NCI-H748 treated with DMSO at 0.1 percent for 48 hours (cell line): Measurements from ENCODE around the gene CNRIP1.
"Not testable (repeated sequence)": the region's sequence is repeated elsewhere in the genome, so short reads cannot be mapped to it uniquely, and the experiment has no call there.

Source experiments
- DNase-seq: peaks from one replicate; lab custom pipeline; 2025; lab: John Stamatoyannopoulos, UW

Gene CNRIP1

DNA sequence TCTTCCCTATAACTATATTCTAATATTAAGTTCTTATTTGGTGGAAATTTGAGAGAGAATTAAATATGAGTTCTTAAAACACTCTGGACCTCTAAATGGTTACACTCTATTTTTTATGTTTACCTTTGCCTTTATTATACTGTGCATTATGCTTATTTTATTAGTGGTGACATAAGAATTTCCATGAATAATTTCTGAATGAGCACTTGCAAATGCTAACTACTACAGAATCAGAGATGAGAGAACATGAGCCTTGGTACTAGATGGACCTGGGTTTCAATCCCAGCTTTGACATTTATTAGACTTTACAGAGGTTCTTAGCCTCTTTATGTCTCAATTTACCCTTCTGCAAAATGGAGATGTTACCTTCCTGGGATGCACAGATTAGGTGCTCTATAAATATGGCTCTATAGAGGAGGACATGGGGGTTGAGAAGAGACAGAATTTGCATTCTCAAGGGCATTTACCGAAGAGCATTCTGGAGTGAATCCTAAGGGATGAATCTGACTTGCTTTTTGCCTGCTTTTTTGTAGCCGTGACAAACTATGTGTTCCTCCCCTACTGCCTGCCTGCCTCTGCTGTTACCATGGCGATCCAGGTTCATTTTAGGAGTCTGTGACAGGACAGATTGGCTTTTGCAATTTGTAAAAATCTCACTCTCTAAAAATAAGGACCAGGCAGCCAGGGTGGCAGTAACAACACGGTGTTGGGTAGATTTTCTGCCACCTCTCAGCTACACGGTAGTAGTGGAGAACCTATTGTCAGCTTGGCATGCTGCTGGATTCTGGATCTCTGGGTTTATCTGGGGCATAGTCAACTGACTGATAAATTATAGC is 20.7 kb upstream of the CNRIP1 start:
- no peak for DNase-seq

DNA sequence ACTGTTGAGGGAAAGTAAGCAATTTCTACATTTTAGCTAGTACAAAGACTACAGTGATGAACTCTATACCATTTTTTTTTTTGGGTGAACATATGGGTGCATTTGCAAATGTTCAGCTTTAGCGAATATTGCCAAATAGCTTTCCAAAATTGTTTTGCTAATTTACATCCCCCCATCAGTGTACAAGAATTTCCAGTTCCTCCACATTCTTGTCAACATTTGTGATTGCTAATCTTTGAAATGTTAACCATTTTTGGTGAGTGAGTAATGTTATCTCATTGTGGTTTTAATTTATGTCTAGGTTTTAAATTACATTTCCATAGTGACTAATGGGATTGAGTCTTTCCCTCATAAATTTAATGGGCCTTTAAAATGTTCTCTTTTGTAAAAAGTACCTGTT is 16.4 kb upstream of the CNRIP1 start:
- DNase-seq: no peak

DNA sequence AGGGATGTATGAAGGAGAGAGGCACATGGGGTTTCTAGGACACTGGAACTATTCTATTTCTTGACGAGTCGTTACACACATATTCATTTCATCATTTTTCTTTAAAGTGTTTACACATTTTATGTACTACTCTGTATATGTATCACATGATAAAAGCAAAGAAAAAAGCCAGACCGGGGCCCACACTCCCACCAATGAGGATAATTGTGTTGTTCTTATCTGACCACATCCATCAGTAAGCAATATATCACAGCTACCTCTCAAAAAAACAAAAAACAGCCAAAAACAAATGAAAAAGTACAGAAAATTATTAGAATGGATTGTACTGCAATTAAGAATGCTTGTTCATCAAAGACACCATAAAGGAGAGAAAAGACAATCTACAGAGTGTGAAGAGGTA is 14.2 kb upstream of the CNRIP1 start:
- DNase-seq: no peak

DNA sequence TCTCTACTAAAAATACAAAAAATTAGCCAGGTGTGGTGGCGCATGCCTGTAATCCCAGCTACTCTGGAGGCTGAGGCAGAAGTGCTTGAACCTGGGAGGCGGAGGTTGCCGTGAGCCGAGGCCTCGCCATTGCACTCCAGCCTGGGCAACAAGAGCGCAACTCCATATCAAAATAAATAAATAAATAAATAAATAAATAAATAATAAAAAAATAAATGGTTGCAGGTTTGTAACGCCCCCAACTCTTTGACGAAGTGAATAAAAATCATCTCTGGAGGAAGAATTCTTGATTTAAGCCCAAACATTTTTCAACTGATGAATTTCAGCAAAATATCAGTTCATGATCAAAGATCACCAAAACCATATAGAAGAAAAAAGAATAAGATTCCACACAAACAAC is 13.3 kb upstream of the CNRIP1 start:
- no peak for DNase-seq

DNA sequence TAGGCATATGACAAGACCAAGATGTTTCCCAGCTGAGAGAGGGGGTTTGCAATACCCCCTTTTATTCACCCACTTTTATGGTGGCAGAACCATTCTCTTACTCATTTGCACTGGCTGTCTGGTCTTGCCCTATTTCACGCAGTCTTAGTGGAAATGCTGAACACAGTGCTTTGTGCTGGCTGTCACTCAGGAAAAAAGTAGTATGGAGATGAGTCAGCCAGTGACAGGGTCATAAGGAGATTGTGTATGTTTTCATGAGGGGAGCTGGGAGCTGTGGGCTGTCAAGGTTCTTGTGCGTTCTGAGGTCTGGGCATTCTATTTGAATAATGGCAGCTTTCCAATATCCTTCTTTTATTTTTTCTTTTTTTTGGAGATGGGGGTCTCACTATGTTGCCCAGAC is 10.9 kb upstream of the CNRIP1 start:
- no peak for DNase-seq

DNA sequence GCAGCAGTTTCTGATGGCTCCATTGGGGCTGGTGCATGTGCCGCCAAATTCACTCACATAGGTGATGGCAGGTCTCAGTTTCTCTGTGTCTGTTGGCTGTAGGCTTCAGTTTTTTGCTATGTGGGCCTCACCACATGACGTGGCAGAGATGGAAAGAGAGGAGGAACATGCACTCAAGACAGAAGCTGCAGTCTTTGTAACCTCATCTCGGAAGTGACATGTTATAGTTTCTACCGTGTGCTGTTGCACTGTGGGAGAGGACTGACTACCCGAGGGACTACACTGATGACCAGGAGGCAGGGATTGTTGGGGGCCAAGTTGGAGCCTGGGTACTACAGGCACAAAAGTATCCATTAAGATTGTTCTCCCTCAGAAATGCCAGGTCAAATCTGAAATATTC is 9.2 kb upstream of the CNRIP1 start:
- no peak for DNase-seq

DNA sequence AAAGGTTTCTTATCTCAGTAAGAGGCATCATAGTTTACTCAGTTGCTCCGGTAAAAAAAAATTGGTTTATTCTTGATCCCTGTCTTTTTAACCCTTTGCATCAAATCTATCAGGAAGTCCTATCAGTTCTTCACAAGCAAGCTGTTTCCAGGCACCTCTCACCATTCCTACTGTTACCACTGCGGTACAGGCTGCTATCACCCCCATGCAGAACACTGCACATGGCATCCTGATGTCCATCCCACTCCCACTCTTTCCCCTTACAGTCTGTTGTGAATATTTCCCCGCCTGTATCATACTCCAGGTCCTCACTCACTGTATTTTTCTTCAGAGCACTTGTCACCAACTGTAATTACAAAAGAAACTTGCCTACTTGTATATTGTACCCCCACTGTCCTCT is 5.3 kb upstream of the CNRIP1 start:
- DNase-seq: no peak

DNA sequence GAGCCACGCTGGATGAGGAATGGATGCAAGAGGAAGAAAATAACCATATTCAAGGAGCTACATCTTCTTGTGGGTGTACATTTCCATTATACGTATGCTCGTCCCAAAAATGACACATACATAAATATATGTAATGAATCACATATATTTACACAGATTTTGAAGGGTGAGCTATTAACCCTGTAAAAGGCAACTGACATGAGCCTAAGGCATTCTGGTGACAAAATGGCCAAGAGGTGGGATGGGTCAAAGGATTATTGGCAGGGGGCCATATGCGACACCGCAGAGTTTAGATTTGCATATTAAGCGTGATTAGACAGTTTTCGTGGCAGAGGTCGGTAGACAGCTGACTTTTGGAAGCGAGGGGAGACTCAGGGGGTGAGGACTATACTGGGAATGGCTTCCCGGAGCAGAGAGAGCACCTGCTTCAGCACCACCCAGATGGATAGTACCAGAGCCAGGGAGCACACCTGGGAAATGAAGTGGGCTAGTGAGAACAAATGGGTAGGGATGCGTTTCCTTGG is 431 bp upstream of the CNRIP1 start:
- DNase-seq: peak; percentile 66

DNA sequence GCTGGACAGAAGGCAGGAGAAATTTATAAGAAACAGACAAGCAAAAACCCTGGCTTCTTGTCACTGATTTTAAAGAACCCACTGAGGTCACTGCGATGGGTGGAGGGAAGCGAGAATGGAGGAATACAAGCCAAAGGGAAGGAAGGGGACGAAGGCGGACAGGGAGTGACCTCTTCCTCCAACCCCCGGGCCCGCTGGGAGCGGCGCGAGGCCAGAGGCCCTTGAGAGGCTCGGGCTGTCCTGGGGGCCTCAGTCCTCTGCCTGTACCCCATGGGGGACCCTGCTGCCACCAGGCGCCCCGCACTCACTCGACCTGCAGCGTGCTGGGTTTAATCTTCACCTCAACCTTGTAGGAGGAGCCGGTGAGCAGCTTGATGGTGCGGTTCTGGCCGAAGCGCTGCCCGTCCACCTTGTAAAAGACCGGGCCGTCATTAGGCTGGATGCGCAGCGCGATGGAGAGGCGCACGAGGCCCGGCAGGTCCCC is 793 bp downstream of the CNRIP1 start:
- no peak for DNase-seq

DNA sequence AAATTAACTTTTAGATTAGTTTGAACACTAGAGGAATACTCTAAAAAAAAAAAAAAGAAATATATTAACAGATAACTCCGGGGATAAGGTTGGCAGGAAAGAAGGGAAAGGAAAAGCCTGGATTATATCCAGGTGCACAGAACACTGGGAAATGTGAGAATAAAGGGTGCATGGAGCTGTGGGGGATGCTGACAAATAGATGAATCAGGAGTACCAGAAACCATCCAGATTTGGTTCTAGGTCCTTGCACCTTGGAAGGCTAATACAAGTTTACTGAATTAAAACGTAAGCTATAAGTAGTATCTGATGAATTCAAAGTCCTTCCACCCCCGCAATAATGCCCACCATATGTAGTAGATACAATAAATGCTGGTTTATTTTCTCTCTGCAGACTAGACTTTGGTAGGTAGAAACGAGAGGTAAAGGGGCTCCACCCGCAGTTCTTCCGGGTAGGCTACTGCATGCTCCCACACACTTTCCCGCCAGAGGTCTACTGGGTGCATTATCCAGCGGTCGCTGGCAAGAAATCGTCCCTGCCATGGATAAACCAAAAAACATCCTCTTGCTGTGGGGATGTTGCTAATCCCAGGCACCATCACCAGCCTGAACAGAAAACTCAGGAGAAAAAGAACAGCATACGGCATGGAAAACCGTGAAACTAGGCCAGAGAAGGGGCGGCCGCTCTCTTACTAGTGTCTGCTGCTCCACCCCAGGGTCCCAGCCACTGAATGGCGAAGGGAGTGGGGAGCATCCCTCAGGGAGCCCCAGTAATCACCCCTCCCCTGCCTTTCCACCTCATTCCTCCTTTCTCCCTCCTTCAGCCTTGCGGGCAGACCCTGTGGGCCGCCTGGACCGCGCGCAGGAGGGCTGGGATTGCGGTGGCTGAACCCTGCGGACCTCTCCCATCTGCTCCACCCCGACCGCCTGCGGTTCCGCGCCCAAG is 1.5 kb downstream of the CNRIP1 start:
- DNase-seq: no peak

DNA sequence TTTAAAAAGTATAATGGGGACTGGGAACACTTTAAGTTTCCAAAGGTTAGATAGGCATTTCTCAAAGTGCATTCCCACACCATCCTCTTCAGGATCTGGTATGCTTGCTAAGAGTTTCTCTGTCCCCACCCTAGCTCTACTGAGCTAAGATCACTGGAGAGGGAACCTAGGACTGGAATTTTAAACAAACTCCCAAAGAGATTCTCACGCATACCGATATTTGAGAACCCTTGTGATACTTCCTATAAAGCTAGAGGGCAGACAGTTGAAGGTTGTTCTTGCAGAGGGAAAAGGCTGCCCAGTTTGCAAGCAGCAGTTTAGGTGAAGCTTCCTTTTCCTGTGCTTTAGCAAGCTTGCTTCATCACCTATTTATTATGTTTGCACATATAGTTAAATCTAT is 3.6 kb downstream of the CNRIP1 start:
- no peak for DNase-seq

DNA sequence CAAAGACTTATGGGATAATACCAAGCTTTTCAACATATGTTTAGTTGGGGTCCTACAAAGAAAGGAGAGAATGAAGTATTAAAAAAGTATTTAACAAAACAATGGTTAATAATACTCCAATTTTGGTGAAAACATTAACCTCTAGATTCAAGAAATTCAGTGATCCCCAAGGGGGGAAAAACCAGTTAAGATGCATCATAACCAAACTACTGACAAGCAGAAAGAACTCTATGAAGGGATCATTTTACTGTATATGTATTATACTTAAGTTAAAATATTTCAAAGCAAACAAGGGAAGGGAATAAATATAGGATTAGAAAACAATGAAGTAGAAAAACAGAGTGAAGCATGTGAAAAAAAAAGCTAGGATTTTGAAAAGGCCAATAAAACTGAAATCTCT is 8.7 kb downstream of the CNRIP1 start:
- no peak for DNase-seq

DNA sequence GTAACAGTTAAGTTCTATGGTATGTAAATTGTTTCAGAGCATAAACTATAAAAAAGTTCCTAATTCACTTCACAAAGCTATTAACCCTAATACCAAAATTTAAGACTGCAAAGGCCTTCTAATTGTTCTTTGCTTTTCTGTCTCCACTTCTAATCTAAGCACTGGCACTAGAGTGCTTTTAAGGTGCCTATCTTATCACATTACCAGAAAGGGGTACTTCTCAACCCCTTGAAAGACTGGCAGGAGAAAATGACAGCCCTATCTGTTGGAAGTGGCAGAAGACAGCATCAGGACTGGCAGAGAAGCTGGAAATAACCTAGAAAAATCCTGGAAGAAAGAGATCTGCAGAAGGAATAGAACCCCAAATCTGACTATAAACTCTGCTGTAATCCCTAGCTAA is 10.3 kb downstream of the CNRIP1 start:
- DNase-seq: no peak

DNA sequence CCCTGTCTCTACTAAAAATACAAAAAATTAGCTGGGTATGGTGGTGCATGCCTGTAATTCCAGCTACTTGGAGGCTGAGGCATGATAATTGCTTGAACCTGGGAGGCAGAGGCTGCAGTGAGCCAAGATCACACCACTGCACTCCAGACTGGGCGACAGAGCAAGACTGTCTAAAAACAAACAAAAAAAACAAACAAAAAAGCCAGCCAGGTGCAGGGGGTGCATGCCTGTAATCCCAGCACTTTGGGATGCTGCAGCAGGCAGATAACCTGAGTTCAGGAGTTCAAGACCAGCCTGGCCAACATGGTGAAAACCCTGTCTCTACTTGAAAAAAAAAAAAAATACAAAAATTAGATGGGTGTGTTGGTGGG is 15.9 kb downstream of the CNRIP1 start:
- DNase-seq: not testable (repeated sequence)

DNA sequence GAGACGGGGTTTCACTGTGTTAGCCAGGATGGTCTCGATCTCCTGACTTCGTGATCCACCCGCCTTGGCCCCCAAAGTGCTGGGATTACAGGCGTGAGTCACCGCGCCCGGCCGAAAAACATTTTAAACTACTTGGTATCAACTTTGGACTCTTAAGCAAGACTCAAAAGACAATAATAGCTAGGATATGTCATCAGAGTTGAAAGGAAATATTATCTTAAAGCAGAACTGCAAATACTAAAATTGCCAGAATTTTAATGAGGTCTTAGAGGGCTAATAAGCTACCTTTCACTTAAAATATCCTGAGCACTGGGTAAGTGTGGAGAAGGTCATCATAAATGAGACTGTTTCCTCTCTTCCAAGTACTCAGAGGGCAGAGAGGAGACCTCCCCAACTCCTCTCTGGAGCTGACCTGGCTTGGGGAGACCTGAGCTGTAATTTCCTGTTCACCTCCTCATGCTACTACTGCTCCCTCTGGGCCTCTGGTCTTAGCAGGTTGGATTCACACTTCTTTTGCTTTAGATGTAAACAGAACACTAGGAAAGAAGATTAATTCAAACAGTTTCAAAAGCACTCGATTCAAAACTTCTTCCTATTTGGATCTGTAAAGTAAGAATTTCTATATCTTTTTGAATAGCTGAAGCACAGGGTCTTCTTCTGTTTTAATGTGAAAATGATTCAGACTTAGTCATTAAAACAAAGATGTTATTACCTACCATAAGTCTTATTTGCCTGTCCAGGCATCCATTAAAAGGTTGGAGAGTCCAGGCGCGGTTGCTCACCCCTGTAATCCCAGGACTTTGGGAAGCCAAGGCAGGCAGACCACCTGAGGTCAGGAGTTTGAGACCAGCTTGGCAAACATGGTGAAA is 16.5 kb downstream of the CNRIP1 start:
- no peak for DNase-seq

DNA sequence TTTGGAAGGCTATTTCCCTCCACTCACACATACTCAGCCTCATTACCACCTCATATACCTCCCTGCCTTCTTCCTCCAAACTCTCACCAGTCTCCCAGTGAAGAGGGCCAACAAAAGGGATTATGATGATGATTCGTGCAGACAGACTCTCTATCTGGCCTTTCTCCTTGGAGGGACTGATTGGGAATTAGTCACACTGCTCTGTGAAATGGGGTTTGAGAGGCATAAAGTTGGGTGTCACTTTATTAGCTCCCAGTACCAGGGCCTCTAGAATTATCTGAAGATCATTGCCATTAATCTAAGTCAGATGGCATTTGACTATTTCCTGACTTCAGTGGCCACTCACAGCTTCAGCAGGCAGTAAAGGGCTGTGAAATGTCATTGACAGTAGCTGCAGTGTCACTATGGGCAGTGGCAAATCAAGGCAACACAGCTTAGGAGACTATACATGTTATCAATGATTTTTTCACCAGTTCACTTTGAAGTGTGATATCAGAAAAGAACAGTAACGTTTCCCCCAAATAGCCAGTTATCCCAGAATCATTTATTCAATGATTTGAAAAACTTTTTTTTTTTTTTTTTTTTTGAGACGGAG is 17.4 kb downstream of the CNRIP1 start:
- no peak for DNase-seq

DNA sequence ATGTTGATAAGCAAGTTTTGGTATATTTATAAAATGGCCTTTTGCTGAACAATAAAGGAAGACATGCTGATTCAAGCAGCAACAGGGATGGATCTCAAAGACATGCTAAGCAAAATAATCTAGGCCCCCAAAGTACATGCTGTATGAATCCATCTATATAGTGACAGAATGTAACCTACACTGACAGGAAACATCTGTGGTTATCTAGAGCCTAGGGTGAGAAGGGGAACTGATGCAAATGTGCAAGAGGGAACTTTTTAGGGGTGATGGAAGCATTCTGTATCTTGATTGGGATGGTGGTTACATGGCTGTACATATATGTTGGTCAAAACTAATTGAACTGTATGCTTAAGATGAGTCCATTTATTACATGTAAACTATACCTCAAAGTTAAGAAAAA is 24.2 kb downstream of the CNRIP1 start:
- no peak for DNase-seq

DNA sequence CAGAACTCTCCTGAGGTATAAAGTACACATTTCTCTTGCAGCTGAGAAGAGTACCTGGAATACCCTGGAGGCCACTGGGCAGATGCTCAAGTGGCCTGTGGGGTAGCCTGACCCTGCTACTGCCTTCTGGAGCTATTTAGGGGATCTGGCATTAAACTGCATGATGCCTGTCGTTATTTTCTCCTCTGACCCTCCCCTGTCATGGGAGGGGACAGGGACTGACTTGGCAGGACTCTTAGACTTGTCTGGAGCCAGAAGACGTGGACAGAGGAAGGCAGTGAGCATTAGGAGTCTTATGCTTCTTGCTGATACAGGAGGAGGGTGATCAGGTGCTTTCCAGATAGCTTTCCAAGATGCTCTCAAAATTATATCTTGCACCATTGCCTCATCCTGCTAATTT is 24.8 kb downstream of the CNRIP1 start:
- no peak for DNase-seq

DNA sequence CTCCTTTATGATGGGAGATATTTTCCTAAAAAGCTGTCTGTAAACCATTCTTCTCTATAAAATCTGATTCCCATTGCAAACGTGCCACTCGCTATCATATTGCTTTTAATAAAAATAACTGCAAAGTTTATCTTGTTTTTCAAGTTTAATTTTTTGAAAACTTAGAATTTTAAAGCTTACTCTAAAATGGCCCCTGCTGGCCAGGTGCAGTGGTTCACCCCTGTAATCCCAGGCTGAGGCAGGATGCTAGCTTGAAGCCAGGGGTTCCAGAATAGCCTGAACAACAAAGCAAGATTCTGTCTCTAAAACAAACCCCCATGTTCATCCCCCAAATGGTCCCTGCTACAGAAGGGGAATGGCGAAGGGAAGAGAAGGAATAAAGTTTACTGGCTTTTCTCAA is 25.6 kb downstream of the CNRIP1 start:
- DNase-seq: no peak

DNA sequence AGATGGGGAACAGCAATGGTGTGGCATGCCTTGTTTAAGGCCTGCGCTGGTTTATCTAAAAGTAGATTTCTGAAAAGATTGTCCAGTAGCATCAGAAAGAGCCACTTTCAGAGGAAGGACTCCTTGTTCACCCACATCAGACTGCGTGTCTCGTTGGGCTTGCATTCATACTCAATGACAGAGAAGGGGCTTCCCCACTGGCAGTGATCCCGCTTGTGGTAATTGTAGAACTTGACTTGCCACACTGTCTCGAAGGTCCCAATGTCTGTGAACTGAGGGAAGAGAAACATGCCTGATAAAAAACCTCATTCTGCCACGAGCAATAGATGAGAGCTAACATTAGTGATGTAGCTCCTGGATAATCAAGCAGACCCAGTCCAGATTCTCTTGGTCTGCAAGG is 26.0 kb downstream of the CNRIP1 start:
- no peak for DNase-seq

DNA sequence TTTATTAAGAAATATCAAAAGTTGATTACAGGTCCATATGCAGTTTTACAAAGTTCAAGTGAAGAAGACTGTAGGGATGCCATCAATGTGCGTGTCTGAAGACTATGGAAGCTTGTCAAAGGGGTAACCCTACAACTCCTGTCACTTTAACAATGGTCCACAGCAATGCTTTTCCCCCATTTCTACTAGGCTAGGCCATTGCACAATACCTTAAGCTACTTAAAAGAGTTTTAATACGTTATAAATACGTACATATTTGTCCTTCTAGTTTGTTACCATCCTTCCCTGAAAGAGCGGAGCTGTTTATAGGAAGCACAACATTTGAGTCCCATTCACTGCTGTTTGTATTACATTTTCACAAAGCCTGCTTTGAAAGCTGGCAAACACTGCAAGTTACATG is 26.7 kb downstream of the CNRIP1 start:
- no peak for DNase-seq
